ENCODE results near the gene CYP4V2.
"Not testable (repeated sequence)": the region's sequence is repeated elsewhere in the genome, so short reads cannot be mapped to it uniquely, and the experiment has no call there.

The CYP4V2 gene

GRCh38 chr4:186228514-186228894 is 37.1 kb downstream of the CYP4V2 start:
- no peak for DNase-seq (ENCODE audit: low read depth in 2 of 2)

- no peak for DNase-seq (ENCODE audit: low read depth in 2 of 2)
These were observed 43.0 kb downstream of the CYP4V2 start for GRCh38 chr4:186234367-186234766.

- DNase-seq (ENCODE audit: low read depth in 2 of 2) = no peak
These were observed 44.8 kb downstream of the CYP4V2 start for GRCh38 chr4:186236126-186236525.

- DNase-seq (ENCODE audit: low read depth in 2 of 2) = no peak
These were observed 49.1 kb downstream of the CYP4V2 start for GRCh38 chr4:186240452-186240847.

GRCh38 chr4:186240848-186241491 is 49.6 kb downstream of the CYP4V2 start:
- DNase-seq (ENCODE audit: low read depth in 2 of 2) = no peak

GRCh38 chr4:186241616-186242015 is 50.2 kb downstream of the CYP4V2 start:
- DNase-seq (ENCODE audit: low read depth in 2 of 2) = no peak

GRCh38 chr4:186242031-186242430 is 50.7 kb downstream of the CYP4V2 start:
- DNase-seq (ENCODE audit: low read depth in 2 of 2) = not testable (repeated sequence)

- no peak for DNase-seq (ENCODE audit: low read depth in 2 of 2)
These were observed 52.0 kb downstream of the CYP4V2 start for GRCh38 chr4:186243331-186243730.

GRCh38 chr4:186244835-186245234 is 53.5 kb downstream of the CYP4V2 start:
- DNase-seq (ENCODE audit: low read depth in 2 of 2) = no peak

- not testable (repeated sequence) for DNase-seq (ENCODE audit: low read depth in 2 of 2)
These were observed 55.8 kb downstream of the CYP4V2 start for GRCh38 chr4:186247062-186247752.

GRCh38 chr4:186248643-186249042 is 57.3 kb downstream of the CYP4V2 start:
- DNase-seq (ENCODE audit: low read depth in 2 of 2) = no peak

GRCh38 chr4:186249785-186250754 is 58.7 kb downstream of the CYP4V2 start:
- no peak for DNase-seq (ENCODE audit: low read depth in 2 of 2)

GRCh38 chr4:186250760-186251159 is 59.4 kb downstream of the CYP4V2 start:
- DNase-seq (ENCODE audit: low read depth in 2 of 2) = no peak

GRCh38 chr4:186255122-186255521 is 63.8 kb downstream of the CYP4V2 start:
- no peak for DNase-seq (ENCODE audit: low read depth in 2 of 2)

GRCh38 chr4:186258216-186258811 is 66.9 kb downstream of the CYP4V2 start:
- DNase-seq (ENCODE audit: low read depth in 2 of 2) = no peak

- DNase-seq (ENCODE audit: low read depth in 2 of 2) = no peak
These were observed 68.7 kb downstream of the CYP4V2 start for GRCh38 chr4:186260117-186260503.
